Measurements from ENCODE around the gene POMP. TPM values are rescaled to one million over a fixed set of nuclear protein-coding genes. Genes with fewer than 3 reads are reported as not detected.

The POMP gene
- total RNA-seq, 1 experiment from 2014 or later, result 107 TPM

DNA sequence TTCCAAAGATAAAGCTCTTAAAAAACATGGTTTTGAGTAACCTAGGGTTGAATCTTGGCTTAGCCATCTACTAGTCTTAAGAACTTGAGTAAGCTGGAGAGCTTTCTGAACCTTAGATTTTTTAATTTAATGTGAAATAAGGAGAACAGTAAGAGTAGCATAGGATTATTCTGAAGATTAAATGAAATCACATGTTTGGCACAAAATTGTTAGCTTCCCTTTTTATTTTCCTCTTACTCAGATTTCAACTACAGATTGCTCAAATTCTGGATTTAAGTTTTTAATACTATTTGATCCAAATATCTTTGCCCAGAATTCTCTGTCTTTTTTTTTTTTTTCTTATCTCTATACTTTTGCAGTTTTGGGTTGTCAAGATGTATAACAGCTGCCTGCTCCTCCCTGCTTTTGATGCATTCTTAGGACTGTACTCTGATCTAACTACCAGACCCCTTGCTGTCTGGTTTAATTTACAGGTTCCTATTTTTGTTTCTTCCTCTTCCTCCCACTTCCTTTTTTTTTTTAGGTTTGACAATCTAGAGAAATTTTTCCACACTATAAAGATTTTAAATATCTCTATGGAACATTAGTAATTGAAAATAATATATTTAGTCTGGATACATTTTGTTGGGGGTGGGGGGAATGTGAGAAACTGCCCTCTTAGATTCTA is 12.3 kb downstream of the POMP start:
- ATAC-seq (no peak), DNase-seq (ENCODE audit: low read depth, low spot score) (no peak)
- Histone ChIP-seq H3K4me2 (ENCODE audit: low read length) (no peak overlapping the region), H3K4me3 (replicated peaks in 1 of 2; ENCODE audit: low read depth in 1 of 2, low read length in 2 of 2) (no peak overlapping the region), H3K9me2 (ENCODE audit: insufficient read depth) (no peaks in the 10 kb centered on the region), H3K9me3 (ENCODE audit: control insufficient read depth in 1 of 2, insufficient read depth in 1 of 2, low read depth in 1 of 2, low read length in 2 of 2) (no peaks in the 10 kb centered on the region), H2AFZ (ENCODE audit: low read depth, low read length, poor library complexity, severe bottlenecking) (no peak overlapping the region), H3K9ac (ENCODE audit: low read length) (no peak overlapping the region), H3K36me3 (ENCODE audit: control insufficient read depth in 1 of 2, insufficient read depth in 2 of 2, low read length in 2 of 2) (peaks cover 83% of the 10 kb centered on the region in 2 experiments), H3K79me2 (ENCODE audit: insufficient read depth, low read length) (peaks cover 74% of the 10 kb centered on the region), H3K4me1 (ENCODE audit: control insufficient read depth in 1 of 2, insufficient read depth in 2 of 2, low read length in 2 of 2) (no peaks in the 10 kb centered on the region), H4K20me1 (ENCODE audit: insufficient read depth) (0 out of 2 replicates have a peak, but pooled peaks cover 3% of the 10 kb centered on the region), H3K27me3 (ENCODE audit: insufficient read depth, low read length) (no peaks in the 10 kb centered on the region), H3K27ac (ENCODE audit: low read depth, low read length) (no peak overlapping the region)
- POLR2A ChIA-PET, result interaction anchor here (1.1 kb wide), 1 partner anchor 12 kb away, joined by 3 read pairs; the partner anchor contains the start of gene POMP
- intact Hi-C loops (cut with micrococcal nuclease), result no loop called here
- RAD21 ChIA-PET (ENCODE audit: low non-redundant PET in 1 of 2, low total read pairs in 2 of 2, uncharacterized antibody in 2 of 2, unreplicated experiment in 2 of 2), result no interaction called here
- no TSS peak for BruUV-seq (replicated peaks)
- no peak for TF ChIP-seq POLR2A (IDR thresholded peaks at IDR 0.05; ENCODE audit: borderline replicate concordance, extremely low read depth, insufficient read depth, insufficient read length)
- TF ChIP-seq EGR1 (IDR thresholded peaks at IDR 0.05; ENCODE audit: low read depth), result no peak
- TF ChIP-seq SIN3A (IDR thresholded peaks at IDR 0.05; ENCODE audit: low read depth), result no peak
- TF ChIP-seq CEBPB (IDR thresholded peaks at IDR 0.05; ENCODE audit: low read depth), result no peak
- no peak for TF ChIP-seq JUND (IDR thresholded peaks at IDR 0.05)
- no peak for TF ChIP-seq RAD21 (IDR thresholded peaks at IDR 0.05; ENCODE audit: low read depth)
- no peak for TF ChIP-seq ELF1 (IDR thresholded peaks at IDR 0.05; ENCODE audit: borderline replicate concordance, low read depth)
- TF ChIP-seq, protein P1, sequence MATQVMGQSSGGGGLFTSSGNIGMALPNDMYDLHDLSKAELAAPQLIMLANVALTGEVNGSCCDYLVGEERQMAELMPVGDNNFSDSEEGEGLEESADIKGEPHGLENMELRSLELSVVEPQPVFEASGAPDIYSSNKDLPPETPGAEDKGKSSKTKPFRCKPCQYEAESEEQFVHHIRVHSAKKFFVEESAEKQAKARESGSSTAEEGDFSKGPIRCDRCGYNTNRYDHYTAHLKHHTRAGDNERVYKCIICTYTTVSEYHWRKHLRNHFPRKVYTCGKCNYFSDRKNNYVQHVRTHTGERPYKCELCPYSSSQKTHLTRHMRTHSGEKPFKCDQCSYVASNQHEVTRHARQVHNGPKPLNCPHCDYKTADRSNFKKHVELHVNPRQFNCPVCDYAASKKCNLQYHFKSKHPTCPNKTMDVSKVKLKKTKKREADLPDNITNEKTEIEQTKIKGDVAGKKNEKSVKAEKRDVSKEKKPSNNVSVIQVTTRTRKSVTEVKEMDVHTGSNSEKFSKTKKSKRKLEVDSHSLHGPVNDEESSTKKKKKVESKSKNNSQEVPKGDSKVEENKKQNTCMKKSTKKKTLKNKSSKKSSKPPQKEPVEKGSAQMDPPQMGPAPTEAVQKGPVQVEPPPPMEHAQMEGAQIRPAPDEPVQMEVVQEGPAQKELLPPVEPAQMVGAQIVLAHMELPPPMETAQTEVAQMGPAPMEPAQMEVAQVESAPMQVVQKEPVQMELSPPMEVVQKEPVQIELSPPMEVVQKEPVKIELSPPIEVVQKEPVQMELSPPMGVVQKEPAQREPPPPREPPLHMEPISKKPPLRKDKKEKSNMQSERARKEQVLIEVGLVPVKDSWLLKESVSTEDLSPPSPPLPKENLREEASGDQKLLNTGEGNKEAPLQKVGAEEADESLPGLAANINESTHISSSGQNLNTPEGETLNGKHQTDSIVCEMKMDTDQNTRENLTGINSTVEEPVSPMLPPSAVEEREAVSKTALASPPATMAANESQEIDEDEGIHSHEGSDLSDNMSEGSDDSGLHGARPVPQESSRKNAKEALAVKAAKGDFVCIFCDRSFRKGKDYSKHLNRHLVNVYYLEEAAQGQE (IDR thresholded peaks at IDR 0.05; ENCODE audit: low read depth), result no peak
- TF ChIP-seq, protein P2, sequence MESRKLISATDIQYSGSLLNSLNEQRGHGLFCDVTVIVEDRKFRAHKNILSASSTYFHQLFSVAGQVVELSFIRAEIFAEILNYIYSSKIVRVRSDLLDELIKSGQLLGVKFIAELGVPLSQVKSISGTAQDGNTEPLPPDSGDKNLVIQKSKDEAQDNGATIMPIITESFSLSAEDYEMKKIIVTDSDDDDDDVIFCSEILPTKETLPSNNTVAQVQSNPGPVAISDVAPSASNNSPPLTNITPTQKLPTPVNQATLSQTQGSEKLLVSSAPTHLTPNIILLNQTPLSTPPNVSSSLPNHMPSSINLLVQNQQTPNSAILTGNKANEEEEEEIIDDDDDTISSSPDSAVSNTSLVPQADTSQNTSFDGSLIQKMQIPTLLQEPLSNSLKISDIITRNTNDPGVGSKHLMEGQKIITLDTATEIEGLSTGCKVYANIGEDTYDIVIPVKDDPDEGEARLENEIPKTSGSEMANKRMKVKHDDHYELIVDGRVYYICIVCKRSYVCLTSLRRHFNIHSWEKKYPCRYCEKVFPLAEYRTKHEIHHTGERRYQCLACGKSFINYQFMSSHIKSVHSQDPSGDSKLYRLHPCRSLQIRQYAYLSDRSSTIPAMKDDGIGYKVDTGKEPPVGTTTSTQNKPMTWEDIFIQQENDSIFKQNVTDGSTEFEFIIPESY (IDR thresholded peaks at IDR 0.05; ENCODE audit: extremely low read depth, insufficient replicate concordance, low read length), result no peak
- TF ChIP-seq ZNF274 (IDR thresholded peaks at IDR 0.05; ENCODE audit: low read depth, low read length), result no peak
- TF ChIP-seq FOSL1 (IDR thresholded peaks at IDR 0.05; ENCODE audit: low read depth), result no peak
- no peak for TF ChIP-seq ZFX (IDR thresholded peaks at IDR 0.05)
- TF ChIP-seq POLR2AphosphoS5 (IDR thresholded peaks at IDR 0.05; ENCODE audit: low read depth, low read length), result no peak
- TF ChIP-seq SP1 (IDR thresholded peaks at IDR 0.05; ENCODE audit: low read depth), result no peak
- TF ChIP-seq, protein P3, sequence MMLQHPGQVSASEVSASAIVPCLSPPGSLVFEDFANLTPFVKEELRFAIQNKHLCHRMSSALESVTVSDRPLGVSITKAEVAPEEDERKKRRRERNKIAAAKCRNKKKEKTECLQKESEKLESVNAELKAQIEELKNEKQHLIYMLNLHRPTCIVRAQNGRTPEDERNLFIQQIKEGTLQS (IDR thresholded peaks at IDR 0.05), result no peak
- TF ChIP-seq, protein P4, sequence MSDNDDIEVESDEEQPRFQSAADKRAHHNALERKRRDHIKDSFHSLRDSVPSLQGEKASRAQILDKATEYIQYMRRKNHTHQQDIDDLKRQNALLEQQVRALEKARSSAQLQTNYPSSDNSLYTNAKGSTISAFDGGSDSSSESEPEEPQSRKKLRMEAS (IDR thresholded peaks at IDR 0.05), result no peak
- CTCF ChIA-PET, result no interaction called here

Measured in HCT116 (cell line).